Tibial artery (tissue), 4 donors: ENCODE results near the gene ISL2.
"Not testable (repeated sequence)": the region's sequence is repeated elsewhere in the genome, so short reads cannot be mapped to it uniquely, and the experiment has no call there.

Experiments
- DNase-seq, 2 donors: peaks; one replicate each; pipeline ENCODE4 v3.0.0-alpha.2; 2019
- H3K27ac ChIP-seq, 2 donors: fragments of 200-600 bp; sonication (generic) in 1 of 2; 1 replicate in 1 of 2; 2 replicates in 1 of 2; pipeline ENCODE4 v1.5.1; 2018 to 2019; ENCODE audit warnings: mild to moderate bottlenecking in 1 of 2
- H3K27me3 ChIP-seq, 2 donors: fragments of 200-600 bp; sonication (generic) in 1 of 2; one replicate each; pipeline versions ENCODE4 v1.5.1 to v1.6.0; 2016 to 2019
- H3K36me3 ChIP-seq, 3 donors: fragments of 200-600 bp; sonication (generic) in 2 of 3; one replicate each; pipeline ENCODE4 v1.5.1; 2016 to 2019; ENCODE audit warnings: mild to moderate bottlenecking in 2 of 3
- H3K4me1 ChIP-seq, 4 donors: fragments of 200-600 bp; sonication (generic) in 2 of 4; 1 replicate in 3 of 4; 2 replicates in 1 of 4; pipeline ENCODE4 v1.5.1; 2016 to 2019
- H3K4me3 ChIP-seq, 2 donors: fragments of 200-600 bp; sonication (generic) in 1 of 2; 1 replicate in 1 of 2; 2 replicates in 1 of 2; pipeline ENCODE4 v1.5.1; 2018 to 2019; ENCODE audit warnings: mild to moderate bottlenecking in 2 of 2
- H3K9me3 ChIP-seq, 3 donors: fragments of 200-600 bp; sonication (generic) in 1 of 3; one replicate each; pipeline ENCODE4 v1.5.1; 2016 to 2019
- intact Hi-C: fragments of 100-400 bp; cut with DNase I; formaldehyde crosslinking; loops from one replicate; pipeline ENCODE4 v1.15.0; 2023; ENCODE audit warnings: low total_unique reads
- TF ChIP-seq, protein P1 (sequence below), 2 experiments: fragments of 200-600 bp in 1 of 2; fragments of 450-650 bp in 1 of 2; IDR thresholded peaks; one replicate each; pipeline ENCODE4 v1.5.1; 2017 to 2019; ENCODE audit warnings: antibody characterized with exemption in 2 of 2, mild to moderate bottlenecking in 1 of 2, moderate library complexity in 1 of 2

The ISL2 gene

DNA sequence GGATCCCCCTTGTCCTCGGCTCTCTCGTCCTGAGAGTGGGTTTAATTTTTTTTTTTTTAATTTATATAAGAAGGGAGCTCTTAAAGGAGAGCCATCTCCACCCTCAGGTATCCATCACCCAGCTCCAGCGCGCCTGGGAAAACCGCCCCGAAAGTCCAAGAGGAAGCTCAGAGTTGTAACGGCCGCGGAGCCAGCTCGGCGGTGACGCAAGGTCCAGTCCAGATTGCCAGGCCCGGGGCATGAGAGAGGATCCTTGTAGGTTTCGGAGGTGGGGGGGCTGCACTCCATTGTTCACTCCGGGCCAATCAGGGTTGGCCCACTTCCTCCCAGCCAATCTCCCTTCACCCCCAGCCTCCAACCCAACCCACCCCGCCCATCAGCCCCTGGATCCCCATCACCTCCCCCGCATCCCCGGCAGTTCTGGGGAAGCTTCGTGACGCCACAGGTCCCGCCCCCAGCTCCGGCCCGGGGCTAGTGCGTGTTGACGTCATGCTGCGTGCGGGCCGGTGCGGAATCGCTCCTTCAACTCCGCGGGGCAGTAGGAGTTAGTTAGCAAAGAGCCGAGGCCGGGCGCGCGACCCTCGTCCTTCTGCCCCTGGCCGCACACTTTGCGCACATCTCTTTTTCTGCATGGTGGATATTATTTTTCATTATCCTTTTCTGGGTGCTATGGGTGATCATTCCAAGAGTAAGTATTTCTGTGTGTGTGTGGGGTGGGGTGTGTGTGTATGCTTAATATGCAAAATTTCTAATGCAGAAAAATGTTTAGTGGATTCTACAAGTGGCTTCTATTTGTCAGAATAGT is at the start of gene ISL2:
Gene ISL2, plus strand, starts transcription at position 520 of the 805 bp plus-strand sequence. Its CDS starts 111 bp downstream, at position 631.
- Histone ChIP-seq H3K4me3 (no peak within 1 kb of the TSS), H3K36me3 (no peaks in the 10 kb centered on the region), H3K9me3 (no peaks in the 10 kb centered on the region), H3K27ac (no peak within 1 kb of the TSS), H3K4me1 (peaks cover 3 to 50% (median 37%) of the 10 kb centered on the region in 4 donors), H3K27me3 (peaks cover 8 to 86% of the 10 kb centered on the region in 2 donors)
- DNase-seq: no peak
- intact Hi-C loops: no loop called here
- TF ChIP-seq, protein P1, sequence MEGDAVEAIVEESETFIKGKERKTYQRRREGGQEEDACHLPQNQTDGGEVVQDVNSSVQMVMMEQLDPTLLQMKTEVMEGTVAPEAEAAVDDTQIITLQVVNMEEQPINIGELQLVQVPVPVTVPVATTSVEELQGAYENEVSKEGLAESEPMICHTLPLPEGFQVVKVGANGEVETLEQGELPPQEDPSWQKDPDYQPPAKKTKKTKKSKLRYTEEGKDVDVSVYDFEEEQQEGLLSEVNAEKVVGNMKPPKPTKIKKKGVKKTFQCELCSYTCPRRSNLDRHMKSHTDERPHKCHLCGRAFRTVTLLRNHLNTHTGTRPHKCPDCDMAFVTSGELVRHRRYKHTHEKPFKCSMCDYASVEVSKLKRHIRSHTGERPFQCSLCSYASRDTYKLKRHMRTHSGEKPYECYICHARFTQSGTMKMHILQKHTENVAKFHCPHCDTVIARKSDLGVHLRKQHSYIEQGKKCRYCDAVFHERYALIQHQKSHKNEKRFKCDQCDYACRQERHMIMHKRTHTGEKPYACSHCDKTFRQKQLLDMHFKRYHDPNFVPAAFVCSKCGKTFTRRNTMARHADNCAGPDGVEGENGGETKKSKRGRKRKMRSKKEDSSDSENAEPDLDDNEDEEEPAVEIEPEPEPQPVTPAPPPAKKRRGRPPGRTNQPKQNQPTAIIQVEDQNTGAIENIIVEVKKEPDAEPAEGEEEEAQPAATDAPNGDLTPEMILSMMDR (IDR thresholded peaks at IDR 0.05): no peak

DNA sequence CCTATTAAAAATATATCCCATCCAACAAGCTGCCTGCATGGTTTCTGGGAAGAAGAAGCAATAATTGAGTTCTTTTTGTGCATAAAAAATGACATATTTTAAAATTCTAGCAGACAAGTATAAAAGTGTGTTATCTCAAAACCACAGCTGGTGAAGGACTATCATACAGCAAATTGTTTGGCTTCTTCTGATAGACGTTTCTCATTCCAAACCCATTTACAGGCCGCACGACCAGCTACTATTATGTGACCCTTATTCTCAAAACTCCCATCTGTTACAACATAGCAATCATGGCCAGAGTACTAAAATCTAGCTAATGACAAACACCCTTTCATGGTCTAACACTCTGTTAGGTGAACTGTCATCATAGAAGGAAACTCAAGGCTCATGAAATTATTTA is 47.0 kb upstream of the ISL2 start:
- H3K9me3 ChIP-seq: no peaks in the 10 kb centered on the region
- DNase-seq: no peak
- no peak overlapping the region for H3K27ac ChIP-seq
- intact Hi-C loops: no loop called here
- H3K4me1 ChIP-seq: peaks cover 0 to 15% (median 0%) of the 10 kb centered on the region in 4 donors
- H3K27me3 ChIP-seq: no peaks in the 10 kb centered on the region
- H3K4me3 ChIP-seq: no peak overlapping the region
- peaks cover 30 to 37% (median 35%) of the 10 kb centered on the region in 3 donors for H3K36me3 ChIP-seq
- TF ChIP-seq, protein P1 (IDR thresholded peaks at IDR 0.05): no peak

DNA sequence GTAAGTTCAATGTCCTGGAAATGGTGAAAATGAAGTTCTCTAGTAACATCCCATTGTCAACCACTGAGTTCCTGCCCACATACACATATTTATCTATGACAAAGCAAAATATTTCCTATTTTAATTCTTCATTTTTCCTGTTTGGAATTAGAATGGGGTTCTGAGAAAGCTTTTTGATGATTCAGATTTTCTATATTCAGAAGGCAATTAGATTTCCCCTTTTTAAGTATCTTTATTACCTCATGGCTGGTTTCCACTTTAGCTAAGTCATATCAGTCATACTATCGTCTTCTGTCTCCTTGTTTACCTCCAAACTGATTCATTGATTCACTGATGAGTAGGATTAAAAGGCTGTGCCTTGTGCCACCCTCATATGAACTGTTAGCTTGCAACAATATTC is 43.2 kb upstream of the ISL2 start:
- intact Hi-C loops: no loop called here
- Histone ChIP-seq H3K9me3 (no peaks in the 10 kb centered on the region), H3K27me3 (no peaks in the 10 kb centered on the region), H3K36me3 (peaks cover 3 to 5% (median 4%) of the 10 kb centered on the region in 3 donors), H3K27ac (no peak overlapping the region), H3K4me1 (peaks cover 0 to 19% (median 0%) of the 10 kb centered on the region in 4 donors), H3K4me3 (no peak overlapping the region)
- DNase-seq: no peak
- TF ChIP-seq, protein P1 (IDR thresholded peaks at IDR 0.05): no peak

DNA sequence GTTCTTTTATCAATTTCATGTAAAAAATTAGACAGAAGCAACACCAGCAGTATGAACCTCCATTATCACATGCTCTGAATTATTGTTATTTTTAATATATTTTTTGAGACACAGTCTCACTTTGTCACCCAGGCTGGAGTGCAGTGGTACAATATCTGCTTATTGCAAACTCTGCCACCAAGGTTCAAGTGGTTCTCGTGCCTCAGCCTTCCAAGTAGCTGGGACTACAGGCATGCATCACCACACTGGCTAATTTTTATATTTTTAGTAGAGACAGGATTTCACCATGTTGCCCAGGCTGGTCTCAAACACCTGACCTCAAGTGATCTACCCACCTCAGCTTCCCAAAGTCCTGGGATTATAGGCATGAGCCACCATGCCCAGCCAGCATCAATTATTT is 42.1 kb upstream of the ISL2 start:
- H3K4me3 ChIP-seq, H3K9me3 ChIP-seq, H3K27ac ChIP-seq, H3K36me3 ChIP-seq, H3K27me3 ChIP-seq, DNase-seq, intact Hi-C loops: not testable (repeated sequence)
- H3K4me1 ChIP-seq: peaks cover 0 to 27% (median 0%) of the 10 kb centered on the region in 4 donors

DNA sequence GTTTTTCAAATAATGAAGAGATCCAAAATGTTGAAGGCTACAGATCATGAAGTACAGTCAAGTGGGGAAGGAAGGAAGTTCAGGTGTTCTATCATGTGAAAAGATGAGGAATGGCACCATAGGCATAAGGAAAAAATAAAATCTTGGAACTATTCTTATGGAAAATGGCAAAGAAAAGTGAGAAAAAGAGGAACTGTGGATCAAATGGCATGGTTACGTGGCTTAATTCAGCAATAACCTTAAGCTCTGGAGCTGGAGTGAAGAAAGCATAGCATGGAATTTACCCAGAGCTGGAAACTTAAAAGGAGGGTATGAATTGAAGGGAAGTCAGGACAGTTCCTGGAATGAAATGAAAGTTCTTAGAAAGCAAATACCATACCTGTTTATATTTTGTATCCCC is 39.7 kb upstream of the ISL2 start:
- TF ChIP-seq, protein P1 (IDR thresholded peaks at IDR 0.05): no peak
- no peaks in the 10 kb centered on the region for H3K27me3 ChIP-seq
- peaks cover 0 to 30% (median 0%) of the 10 kb centered on the region in 4 donors for H3K4me1 ChIP-seq
- no peak for DNase-seq
- no peak overlapping the region for H3K4me3 ChIP-seq
- intact Hi-C loops: no loop called here
- H3K27ac ChIP-seq: no peak overlapping the region
- peaks cover 0 to 1% (median 0%) of the 10 kb centered on the region in 3 donors for H3K36me3 ChIP-seq
- no peaks in the 10 kb centered on the region for H3K9me3 ChIP-seq

DNA sequence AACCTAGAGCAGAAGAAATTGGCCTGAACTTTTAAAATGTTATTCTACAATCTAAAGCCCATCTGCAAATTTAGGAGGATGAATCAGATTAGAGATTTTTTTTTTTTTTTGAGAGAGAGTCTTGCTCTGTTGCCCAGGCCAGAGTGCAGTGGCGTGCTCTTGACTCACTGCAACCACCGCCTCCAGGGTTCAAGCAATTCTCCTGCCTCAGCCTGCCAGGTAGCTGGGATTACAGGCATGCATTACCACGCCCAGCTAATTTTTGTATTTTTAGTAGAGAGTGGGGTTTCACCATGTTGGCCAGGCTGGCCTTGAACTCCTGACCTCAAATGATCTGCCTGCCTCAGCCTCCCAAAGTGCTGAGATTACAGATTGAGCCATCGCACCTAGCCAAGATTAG is 38.6 kb upstream of the ISL2 start:
- peaks cover 0 to 27% (median 0%) of the 10 kb centered on the region in 4 donors for H3K4me1 ChIP-seq
- H3K36me3 ChIP-seq, intact Hi-C loops, H3K27ac ChIP-seq, H3K9me3 ChIP-seq, DNase-seq, H3K27me3 ChIP-seq, H3K4me3 ChIP-seq: not testable (repeated sequence)
